Uterus (tissue), 4 donors: ENCODE measurements around the gene OR4D9. TPM values are rescaled to one million over a fixed set of nuclear protein-coding genes. Genes with fewer than 3 reads are reported as not detected.

Experiments used
- DNase-seq, 2 donors: peaks; one replicate each; pipeline ENCODE4 v3.0.0-alpha.2; 2019 to 2020
- H3K27ac ChIP-seq, 2 donors: fragments of 200-600 bp; sonication (generic); 1 replicate in 1 of 2; 2 replicates in 1 of 2; pipeline ENCODE4 v1.5.1; 2016 to 2018
- H3K27me3 ChIP-seq, 2 donors: fragments of 200-600 bp; sonication (generic); one replicate each; pipeline ENCODE4 v1.5.1; 2018 to 2019; ENCODE audit warnings: control low read depth in 1 of 2
- H3K36me3 ChIP-seq, 2 donors: fragments of 200-600 bp; sonication (generic); one replicate each; pipeline ENCODE4 v1.5.1; 2019; ENCODE audit warnings: control low read depth in 1 of 2
- H3K4me1 ChIP-seq, 2 donors: fragments of 200-600 bp; sonication (generic); one replicate each; pipeline ENCODE4 v1.5.1; 2018 to 2019; ENCODE audit warnings: control low read depth in 1 of 2
- H3K4me3 ChIP-seq, 2 donors: fragments of 200-600 bp; sonication (generic); 1 replicate in 1 of 2; 2 replicates in 1 of 2; pipeline ENCODE4 v1.5.1; 2018 to 2019; ENCODE audit warnings: mild to moderate bottlenecking in 1 of 2
- H3K9me3 ChIP-seq, 2 donors: fragments of 200-600 bp; sonication (generic); one replicate each; pipeline ENCODE4 v1.5.1; 2019; ENCODE audit warnings: control low read depth in 1 of 2
- CTCF ChIP-seq, 4 experiments: fragments of 200-600 bp in 2 of 4; fragments of 450-650 bp in 2 of 4; sonication (generic) in 2 of 4; IDR thresholded peaks; one replicate each; pipeline ENCODE4 v1.5.1; 2016 to 2019; ENCODE audit warnings: antibody characterized with exemption in 4 of 4, mild to moderate bottlenecking in 2 of 4, moderate library complexity in 1 of 4
- POLR2A ChIP-seq, 2 donors: fragments of 450-650 bp; IDR thresholded peaks; one replicate each; pipeline ENCODE4 v1.6.1; 2016; ENCODE audit warnings: antibody characterized with exemption in 2 of 2, mild to moderate bottlenecking in 1 of 2, moderate library complexity in 1 of 2
- intact Hi-C: fragments of 100-400 bp; cut with DNase I; formaldehyde crosslinking; loops from one replicate; pipeline ENCODE4 v1.15.1; 2023; ENCODE audit warnings: low total_unique reads
- total RNA-seq, 4 donors: library from RNA; depleted of rRNA in 3 of 4; stranded (reverse); fragments of >200 nt in 3 of 4; gene quantifications; one replicate each; pipeline versions ENCODE4 v1.1.0 to v1.2.4, GENCODE V29; 2014 to 2023
- donor health status: DM: yes; HTN: yes; CAD: no.

Gene OR4D9
- total RNA-seq, 4 donors from 2014 or later: not detected

GRCh38 chr11:59550842-59551658 is 39.7 kb downstream of the OR4D9 start:
- H3K27me3 ChIP-seq: no peaks in the 10 kb centered on the region
- H3K9me3 ChIP-seq: no peaks in the 10 kb centered on the region
- peak overlapping the region; percentile 45 to 78 for H3K4me3 ChIP-seq
- H3K36me3 ChIP-seq: no peaks in the 10 kb centered on the region
- TF ChIP-seq POLR2A (IDR thresholded peaks at IDR 0.05): no peak
- peak in 1 of 4 experiments; percentile 6 for TF ChIP-seq CTCF (IDR thresholded peaks at IDR 0.05)
- DNase-seq: peak; percentile 80 to 90
- no peaks in the 10 kb centered on the region for H3K4me1 ChIP-seq
- intact Hi-C loops: no loop called here
- peak overlapping the region; percentile 94 to 98 for H3K27ac ChIP-seq

- Histone ChIP-seq H3K36me3 (no peaks in the 10 kb centered on the region), H3K9me3 (no peaks in the 10 kb centered on the region), H3K4me1 (no peaks in the 10 kb centered on the region), H3K27me3 (no peaks in the 10 kb centered on the region), H3K27ac (peak overlapping the region; percentile 94 to 98), H3K4me3 (peak overlapping the region; percentile 45 to 78)
- peak; percentile 50 to 68 for DNase-seq
- intact Hi-C loops: no loop called here
- TF ChIP-seq POLR2A (IDR thresholded peaks at IDR 0.05) (no peak), CTCF (IDR thresholded peaks at IDR 0.05) (no peak)
Observed at GRCh38 chr11:59551659-59552521, 40.6 kb downstream of the OR4D9 start.

GRCh38 chr11:59552844-59553243 is 41.5 kb downstream of the OR4D9 start:
- TF ChIP-seq CTCF (IDR thresholded peaks at IDR 0.05) (no peak), POLR2A (IDR thresholded peaks at IDR 0.05) (no peak)
- Histone ChIP-seq H3K4me1 (no peaks in the 10 kb centered on the region), H3K27me3 (no peaks in the 10 kb centered on the region), H3K27ac (peak overlapping the region; percentile 94 to 98), H3K9me3 (no peaks in the 10 kb centered on the region), H3K4me3 (peak overlapping the region in 1 of 2 donors; percentile 45), H3K36me3 (no peaks in the 10 kb centered on the region)
- intact Hi-C loops: no loop called here
- DNase-seq: no peak

GRCh38 chr11:59553323-59553722 is 42.0 kb downstream of the OR4D9 start:
- H3K4me1 ChIP-seq: no peaks in the 10 kb centered on the region
- intact Hi-C loops: no loop called here
- H3K27me3 ChIP-seq: no peaks in the 10 kb centered on the region
- no peaks in the 10 kb centered on the region for H3K36me3 ChIP-seq
- H3K9me3 ChIP-seq: no peaks in the 10 kb centered on the region
- no peak overlapping the region for H3K4me3 ChIP-seq
- TF ChIP-seq CTCF (IDR thresholded peaks at IDR 0.05) (no peak), POLR2A (IDR thresholded peaks at IDR 0.05) (no peak)
- H3K27ac ChIP-seq: no peak overlapping the region
- no peak for DNase-seq
